H1 (cell line): ENCODE data around the gene ABHD16A. TPM values are rescaled to one million over a fixed set of nuclear protein-coding genes. Genes with fewer than 3 reads are reported as not detected.

ENCODE experiments used
- CTCF ChIA-PET: fragments of 300-600 bp; sonication (Branson Sonifier 250); formaldehyde crosslinking; loops from one replicate; lab custom pipeline; 2021; ENCODE audit not compliant: partially characterized antibody; lab: Charles Lee
- POLR2A ChIA-PET: fragments of 300-600 bp; sonication (Branson Sonifier 250); formaldehyde crosslinking; loops from one replicate; lab custom pipeline; 2021; ENCODE audit warnings: inconsistent platforms; ENCODE audit not compliant: partially characterized antibody; lab: Charles Lee
- DNase-seq, 2 experiments: peaks; one replicate each; pipeline versions ENCODE4 v3.0.0 to v3.0.0-alpha.2; 2010 to 2022; ENCODE audit warnings: low spot score in 2 of 2, low read depth in 1 of 2, mixed read lengths in 1 of 2
- FAIRE-seq: peaks from 2 replicates; lab custom pipeline; 2011; peaks lifted over from hg19 to GRCh38; lab: Jason Lieb, UNC
- H2AFZ ChIP-seq: 2 replicates; pipeline ENCODE4 v1.8.1; 2012; ENCODE audit warnings: low read length, inconsistent platforms
- H2AK5ac ChIP-seq: 2 replicates; pipeline ENCODE4 v1.6.1; 2013; ENCODE audit warnings: low read depth, low read length
- H2BK120ac ChIP-seq: replicated peaks from 2 replicates; pipeline ENCODE3; 2013; ENCODE audit warnings: low read depth, low read length, inconsistent platforms
- H2BK12ac ChIP-seq: 2 replicates; pipeline ENCODE4 v1.6.1; 2013; ENCODE audit warnings: low read depth, low read length
- H2BK15ac ChIP-seq: 2 replicates; pipeline ENCODE4 v1.6.1; 2013; ENCODE audit warnings: low read length
- H2BK20ac ChIP-seq: 2 replicates; pipeline ENCODE4 v1.6.1; 2013; ENCODE audit warnings: low read length
- H2BK5ac ChIP-seq: 2 replicates; pipeline ENCODE4 v1.6.1; 2013; ENCODE audit warnings: low read depth, low read length
- H3K14ac ChIP-seq: 2 replicates; pipeline ENCODE4 v1.6.1; 2013; ENCODE audit warnings: inconsistent platforms; ENCODE audit not compliant: insufficient read length
- H3K18ac ChIP-seq: 2 replicates; pipeline ENCODE4 v1.6.1; 2013; ENCODE audit warnings: low read length; ENCODE audit errors: extremely low read depth
- H3K23ac ChIP-seq: 2 replicates; pipeline ENCODE4 v1.6.1; 2013; ENCODE audit warnings: inconsistent platforms; ENCODE audit not compliant: insufficient read length
- H3K23me2 ChIP-seq: 2 replicates; pipeline ENCODE4 v1.6.1; 2013; ENCODE audit warnings: low read depth, low read length
- H3K27ac ChIP-seq: 2 replicates; pipeline ENCODE4 v1.6.1; 2011; ENCODE audit warnings: low read depth, low read length, inconsistent platforms
- H3K27me3 ChIP-seq, 4 experiments: replicated peaks in 1 of 4; 1 replicate in 1 of 4; 2 replicates in 3 of 4; pipeline versions ENCODE4 v1.6.1 to v1.8.1; 2011 to 2013; ENCODE audit warnings: low read length in 3 of 4, mild to moderate bottlenecking in 3 of 4, inconsistent platforms in 2 of 4, mixed read lengths in 2 of 4, moderate library complexity in 1 of 4; ENCODE audit not compliant: control insufficient read depth in 3 of 4, insufficient read depth in 3 of 4; ENCODE audit errors: extremely low read depth in 1 of 4
- H3K36me3 ChIP-seq, 4 experiments: 2 replicates each; pipeline versions ENCODE4 v1.6.1 to v1.8.1; 2011 to 2013; ENCODE audit warnings: mild to moderate bottlenecking in 4 of 4, low read length in 3 of 4, moderate library complexity in 2 of 4, control low read depth in 1 of 4, inconsistent platforms in 1 of 4; ENCODE audit not compliant: insufficient read depth in 4 of 4, control insufficient read depth in 2 of 4
- H3K4ac ChIP-seq: replicated peaks from 2 replicates; pipeline ENCODE3; 2013; ENCODE audit warnings: low read length, low read depth, mixed read lengths, inconsistent platforms; ENCODE audit not compliant: insufficient read length
- H3K4me1 ChIP-seq, 4 experiments: replicated peaks in 1 of 4; 1 replicate in 1 of 4; 2 replicates in 3 of 4; pipeline versions ENCODE4 v1.6.1 to v1.8.1; 2011 to 2013; ENCODE audit warnings: low read length in 3 of 4, inconsistent platforms in 2 of 4, mixed read lengths in 1 of 4; ENCODE audit not compliant: insufficient read depth in 4 of 4, control insufficient read depth in 3 of 4
- H3K4me2 ChIP-seq, 2 experiments: 2 replicates each; pipeline versions ENCODE4 v1.6.1 to v1.8.1; 2011 to 2013; ENCODE audit warnings: low read depth in 2 of 2, low read length in 2 of 2, control low read depth in 1 of 2, inconsistent platforms in 1 of 2, mild to moderate bottlenecking in 1 of 2; ENCODE audit not compliant: insufficient read depth in 1 of 2
- H3K4me3 ChIP-seq, 4 experiments: fragments of 200-600, 300-600 bp in 1 of 4; sonication (generic), shearing (Covaris generic), sonication (Bioruptor Twin) in 1 of 4; 2 replicates each; pipeline versions ENCODE4 v1.5.1 to v1.8.1; 2011 to 2016; ENCODE audit warnings: low read length in 4 of 4, low read depth in 3 of 4, control low read depth in 2 of 4, inconsistent platforms in 2 of 4, mild to moderate bottlenecking in 2 of 4, mixed read lengths in 1 of 4, moderate library complexity in 1 of 4; ENCODE audit not compliant: insufficient read depth in 2 of 4; ENCODE audit errors: extremely low read depth in 1 of 4
- H3K56ac ChIP-seq: replicated peaks from 2 replicates; pipeline ENCODE3; 2013; ENCODE audit warnings: low read depth, mild to moderate bottlenecking, mixed read lengths, low read length, inconsistent platforms; ENCODE audit not compliant: insufficient read length
- H3K79me1 ChIP-seq: 2 replicates; pipeline ENCODE4 v1.6.1; 2013; ENCODE audit warnings: low read depth, low read length, control low read depth
- H3K79me2 ChIP-seq, 2 experiments: 2 replicates each; pipeline versions ENCODE4 v1.6.1 to v1.8.1; 2012 to 2013; ENCODE audit warnings: low read length in 2 of 2, mild to moderate bottlenecking in 2 of 2, inconsistent platforms in 1 of 2; ENCODE audit not compliant: insufficient read depth in 2 of 2, control insufficient read depth in 1 of 2
- H3K9ac ChIP-seq, 4 experiments: replicated peaks in 1 of 4; 1 replicate in 1 of 4; 2 replicates in 3 of 4; pipeline versions ENCODE4 v1.6.1 to v1.8.1; 2011 to 2013; ENCODE audit warnings: low read depth in 3 of 4, low read length in 3 of 4, control low read depth in 2 of 4, mild to moderate bottlenecking in 2 of 4, moderate library complexity in 2 of 4, inconsistent platforms in 1 of 4; ENCODE audit errors: extremely low read depth in 1 of 4
- H3K9me3 ChIP-seq, 2 experiments: 2 replicates each; pipeline versions ENCODE4 v1.6.1 to v1.8.1; 2012 to 2013; ENCODE audit warnings: mild to moderate bottlenecking in 2 of 2, moderate library complexity in 2 of 2, control low read depth in 1 of 2, inconsistent platforms in 1 of 2, low read depth in 1 of 2, low read length in 1 of 2, mixed read lengths in 1 of 2; ENCODE audit not compliant: insufficient read depth in 2 of 2
- H4K20me1 ChIP-seq, 2 experiments: replicated peaks in 1 of 2; 2 replicates each; pipeline versions ENCODE3 to v1.8.1; 2011 to 2013; ENCODE audit warnings: inconsistent platforms in 2 of 2, low read length in 2 of 2, mild to moderate bottlenecking in 1 of 2; ENCODE audit not compliant: insufficient read depth in 2 of 2, control insufficient read depth in 1 of 2
- H4K5ac ChIP-seq: 2 replicates; pipeline ENCODE4 v1.6.1; 2013; ENCODE audit warnings: low read length, low read depth, mixed read lengths, inconsistent platforms; ENCODE audit not compliant: insufficient read length
- H4K8ac ChIP-seq: 2 replicates; pipeline ENCODE4 v1.8.0; 2013; ENCODE audit warnings: mild to moderate bottlenecking, moderate library complexity, low read length, inconsistent platforms; ENCODE audit not compliant: insufficient read depth; ENCODE audit errors: extremely low read depth
- H4K91ac ChIP-seq: replicated peaks from 2 replicates; pipeline ENCODE3; 2013; ENCODE audit warnings: low read length, mixed read lengths, inconsistent platforms; ENCODE audit not compliant: insufficient read length
- ATF2 ChIP-seq: IDR thresholded peaks from 2 replicates; pipeline ENCODE4 v1.6.1; 2012; ENCODE audit warnings: low read length, inconsistent platforms
- CEBPB ChIP-seq: IDR thresholded peaks from 2 replicates; pipeline ENCODE4 v1.6.1; 2012; ENCODE audit warnings: low read depth, low read length
- EGR1 ChIP-seq: IDR thresholded peaks from 2 replicates; pipeline ENCODE4 v1.6.1; 2011; ENCODE audit warnings: low read depth, low read length, borderline replicate concordance
- JUND ChIP-seq: IDR thresholded peaks from 2 replicates; pipeline ENCODE4 v1.6.1; 2011; ENCODE audit warnings: mild to moderate bottlenecking, improper control_type of control experiment, low read length
- KDM4A ChIP-seq: IDR thresholded peaks from one replicate; pipeline ENCODE4 v1.7.1; 2012; ENCODE audit warnings: low read depth, mild to moderate bottlenecking, moderate library complexity, low read length, inconsistent platforms; ENCODE audit not compliant: severe bottlenecking
- KDM5A ChIP-seq: fragments of 200-600 bp; IDR thresholded peaks from 2 replicates; pipeline ENCODE4 v1.7.1; 2012; ENCODE audit warnings: mild to moderate bottlenecking, low read length, inconsistent platforms, mixed read lengths
- RBBP5 ChIP-seq: IDR thresholded peaks from 2 replicates; pipeline ENCODE4 v1.7.1; 2012; ENCODE audit warnings: low read depth, mild to moderate bottlenecking, inconsistent platforms, low read length, moderate library complexity, borderline replicate concordance
- SIN3A ChIP-seq, 2 experiments: IDR thresholded peaks in 1 of 2; conservative IDR thresholded peaks in 1 of 2; 2 replicates each; pipeline ENCODE4 v1.6.1; 2011 to 2012; ENCODE audit warnings: low read length in 2 of 2, improper control_type of control experiment in 1 of 2, low read depth in 1 of 2, mild to moderate bottlenecking in 1 of 2
- SP4 ChIP-seq: IDR thresholded peaks from 2 replicates; pipeline ENCODE4 v1.6.1; 2012; ENCODE audit warnings: low read length, inconsistent platforms
- TCF12 ChIP-seq: IDR thresholded peaks from 2 replicates; pipeline ENCODE4 v1.6.1; 2011; ENCODE audit warnings: low read depth, mild to moderate bottlenecking, low read length
- WGBS, 2 experiments: shearing (Covaris generic) in 1 of 2; methylation state at CpG; one replicate each; pipeline versions ENCODE4 v1.1.6 to v1.1.7; 2013 to 2015; ENCODE audit warnings: low lambda C conversion rate in 2 of 2, mixed read lengths in 2 of 2, inconsistent platforms in 1 of 2, low coverage in 1 of 2, missing lambda C conversion rate in 1 of 2; ENCODE audit not compliant: insufficient replicate concordance in 2 of 2, insufficient coverage in 1 of 2, insufficient read length in 1 of 2; ENCODE audit errors: extremely low coverage in 1 of 2, missing lambda C conversion rate in 1 of 2; 5-methylcytosine and 5-hydroxymethylcytosine counted together
- polyA plus RNA-seq, 7 experiments: library from polyadenylated mRNA; depleted of rRNA in 3 of 7; stranded (reverse) in 5 of 7; unstranded in 2 of 7; fragments of >200 nt in 5 of 7; fragments of 200-250 nt in 2 of 7; gene quantifications; 1 replicate in 5 of 7; 2 replicates in 1 of 7; 4 replicates in 1 of 7; pipeline versions ENCODE4 v1.2.1 to v1.2.3, GENCODE V29; 2011 to 2013; ENCODE audit warnings: missing spikeins in 2 of 7, mixed read lengths in 2 of 7
- total RNA-seq: library from RNA; stranded (reverse); fragmentation: NEBNext Ultra II Directional; extraction: Animal tissue kit (Norgen Biotek cat#: 25700); gene quantifications from 2 replicates; pipeline ENCODE4 v1.2.1, GENCODE V29; 2021

The ABHD16A gene
- total and polyA plus RNA-seq, 2 of the 8 experiments (the other 6 are each of a cell fraction or from before 2014, with no cell fraction given) = 32.9 to 40.2 TPM

GRCh38 chr6:31657406-31658157 is 45.5 kb downstream of the ABHD16A start:
- DNase-seq = no peak
- Histone ChIP-seq H3K4ac (no peak overlapping the region), H4K8ac (no peak overlapping the region), H4K91ac (no peak overlapping the region), H3K79me1 (peaks cover 9% of the 10 kb centered on the region), H3K9ac (no peak overlapping the region), H4K5ac (no peak overlapping the region), H2BK5ac (peak overlapping the region; percentile 35; the same call in 1 of the 2 replicates), H2BK20ac (no peak overlapping the region), H3K4me1 (peaks cover 0 to 7% (median 2%) of the 10 kb centered on the region in 4 experiments; a peak in 3 of 7 replicates), H3K23ac (no peak overlapping the region), H3K56ac (no peak overlapping the region), H3K36me3 (peaks cover 4 to 10% (median 7%) of the 10 kb centered on the region in 4 experiments; a peak in 5 of 8 replicates), H2BK15ac (no peak overlapping the region), H2AK5ac (no peak overlapping the region), H3K27ac (no peak overlapping the region), H4K20me1 (peaks cover 0 to 3% of the 10 kb centered on the region in 2 experiments), H3K27me3 (no peaks in the 10 kb centered on the region), H3K18ac (no peak overlapping the region), H3K4me3 (no peak overlapping the region), H2BK120ac (no peak overlapping the region), H3K4me2 (no peak overlapping the region), H3K14ac (no peak overlapping the region), H3K9me3 (no peaks in the 10 kb centered on the region), H2AFZ (no peak overlapping the region), H3K23me2 (peaks cover 4% of the 10 kb centered on the region), H2BK12ac (no peak overlapping the region), H3K79me2 (peaks cover 0 to 22% of the 10 kb centered on the region in 2 experiments; a peak in 2 of 4 replicates)
- 83% methylated on average over 6 of the region's 6 CpGs; no CpG with 5 or more reads in 1 of the 2 experiments for whole genome bisulfite sequencing, 2 experiments
- CTCF ChIA-PET = interaction anchor here (0.6 to 3.2 kb wide), 5 partner anchors 51 to 116 kb away, joined by 3 to 9 read pairs (median 6); no protein-coding TSS in a partner anchor
- POLR2A ChIA-PET = interaction anchor here (1.0 to 25.5 kb wide), 8 partner anchors 6 to 127 kb away, joined by 3 to 883 read pairs (median 12); partner anchors contain the start of genes AIF1, ATP6V1G2, C6orf47 and CSNK2B
- no peak for FAIRE-seq
- TF ChIP-seq ATF2 = no peak
- no peak for TF ChIP-seq RBBP5
- TF ChIP-seq SIN3A (conservative IDR thresholded peaks at IDR 0.05 in 1 of 2, IDR thresholded peaks at IDR 0.05 in 1 of 2; ENCODE audit: low read depth in 1 of 2, low read length in 2 of 2) = no peak
- TF ChIP-seq TCF12 = no peak
- no peak for TF ChIP-seq CEBPB
- no peak for TF ChIP-seq JUND
- TF ChIP-seq KDM4A = no peak
- TF ChIP-seq KDM5A = no peak
- no peak for TF ChIP-seq SP4
- TF ChIP-seq EGR1 = no peak
